HepG2 (cell line): ENCODE data around the gene SEMA3G. TPM values are rescaled to one million over a fixed set of nuclear protein-coding genes. Genes with fewer than 3 reads are reported as not detected.

ENCODE experiments used
- CAMTA2 ChIP-seq: sonication (generic); formaldehyde crosslinking; IDR thresholded peaks from 2 replicates; pipeline ENCODE4 v1.4.0; 2020; ENCODE audit warnings: mild to moderate bottlenecking, missing genetic modification reagents, borderline replicate concordance
- CENPX ChIP-seq: sonication (generic); formaldehyde crosslinking; IDR thresholded peaks from 2 replicates; pipeline ENCODE4 v1.9.0; 2021; ENCODE audit warnings: mild to moderate bottlenecking, missing genetic modification reagents, moderate library complexity
- CHD4 ChIP-seq: fragments of 200-600 bp; sonication (generic); IDR thresholded peaks from 2 replicates; pipeline ENCODE4 v1.7.0; 2017; ENCODE audit warnings: mild to moderate bottlenecking, low read length, borderline replicate concordance
- MXI1 ChIP-seq: IDR thresholded peaks from 3 replicates; pipeline ENCODE4 v1.6.1; 2012; ENCODE audit warnings: low read depth, low read length, inconsistent platforms, borderline replicate concordance
- NFYC ChIP-seq: IDR thresholded peaks from 2 replicates; pipeline ENCODE4 v1.6.1; 2016; ENCODE audit warnings: missing genetic modification reagents, missing compliant biosample characterization
- PHB2 ChIP-seq: fragments of 450-650 bp; IDR thresholded peaks from 2 replicates; pipeline ENCODE4 v1.6.1; 2018; ENCODE audit not compliant: partially characterized antibody
- SAP130 ChIP-seq: IDR thresholded peaks from 2 replicates; pipeline ENCODE4 v1.6.1; 2016; ENCODE audit warnings: low read depth
- SIX1 ChIP-seq: sonication (generic); formaldehyde crosslinking; IDR thresholded peaks from 2 replicates; pipeline ENCODE4 v1.4.0; 2020; ENCODE audit warnings: missing genetic modification reagents, borderline replicate concordance
- SNAPC2 ChIP-seq: sonication (generic); formaldehyde crosslinking; IDR thresholded peaks from 2 replicates; pipeline ENCODE4 v1.8.1; 2022; ENCODE audit warnings: mild to moderate bottlenecking, missing genetic modification reagents
- SOX13 ChIP-seq, 3 experiments: fragments of 450-650 bp in 1 of 3; sonication (generic) in 1 of 3; formaldehyde crosslinking in 1 of 3; IDR thresholded peaks in 2 of 3; conservative IDR thresholded peaks in 1 of 3; 2 replicates each; pipeline versions ENCODE4 v1.5.0 to v1.6.1; 2016 to 2020; ENCODE audit warnings: antibody characterized with exemption in 1 of 3, mild to moderate bottlenecking in 1 of 3, missing compliant biosample characterization in 1 of 3, missing genetic modification reagents in 1 of 3, moderate library complexity in 1 of 3
- SOX6 ChIP-seq, 2 experiments: fragments of 450-650 bp in 1 of 2; sonication (generic) in 1 of 2; formaldehyde crosslinking in 1 of 2; IDR thresholded peaks; 2 replicates each; pipeline versions ENCODE4 v1.4.0 to v1.6.1; 2017 to 2020; ENCODE audit warnings: antibody characterized with exemption in 1 of 2, mild to moderate bottlenecking in 1 of 2, missing genetic modification reagents in 1 of 2
- SPEN ChIP-seq: sonication (generic); formaldehyde crosslinking; IDR thresholded peaks from 2 replicates; pipeline ENCODE4 v1.5.1; 2020; ENCODE audit warnings: low read depth, mild to moderate bottlenecking, missing genetic modification reagents
- ZNF589 ChIP-seq: sonication (generic); formaldehyde crosslinking; conservative IDR thresholded peaks from 2 replicates; pipeline ENCODE4 v1.8.0; 2022; ENCODE audit warnings: mild to moderate bottlenecking, moderate library complexity, missing genetic modification reagents
- polyA plus RNA-seq, 8 experiments: library from polyadenylated mRNA; depleted of rRNA in 3 of 8; stranded (reverse) in 7 of 8; unstranded in 1 of 8; fragments of >200 nt; fragmentation: Illumina TruSeq in 4 of 8; extraction: Trizol in 4 of 8; gene quantifications; 2 replicates each; pipeline versions ENCODE4 v1.2.1 to v1.2.3, GENCODE V29; 2011 to 2016; ENCODE audit warnings: low read depth in 4 of 8, missing spikeins in 1 of 8, mixed read lengths in 1 of 8; ENCODE audit not compliant: insufficient read depth in 1 of 8
- total RNA-seq, 5 experiments: library from RNA; depleted of rRNA; stranded (reverse); fragments of >200 nt; fragmentation: Illumina TruSeq; extraction: Trizol; gene quantifications; 2 replicates each; pipeline ENCODE4 v1.2.3, GENCODE V29; 2016; ENCODE audit warnings: low read depth in 1 of 5
- TF ChIP-seq, protein P1 (sequence below): sonication (generic); formaldehyde crosslinking; conservative IDR thresholded peaks from 2 replicates; pipeline ENCODE4 v1.8.1; 2023; ENCODE audit warnings: missing genetic modification reagents
- TF ChIP-seq, protein P2 (sequence below): sonication (generic); formaldehyde crosslinking; IDR thresholded peaks from 2 replicates; pipeline ENCODE4 v1.4.0; 2020; ENCODE audit warnings: mild to moderate bottlenecking, missing genetic modification reagents, borderline replicate concordance
- TF ChIP-seq, protein P3 (sequence below): sonication (generic); formaldehyde crosslinking; IDR thresholded peaks from 2 replicates; pipeline ENCODE4 v1.4.0; 2020; ENCODE audit warnings: missing genetic modification reagents
- TF ChIP-seq, protein P4 (sequence below): sonication (generic); formaldehyde crosslinking; IDR thresholded peaks from 2 replicates; pipeline ENCODE4 v1.4.0; 2020; ENCODE audit warnings: missing genetic modification reagents

The SEMA3G gene
- total and polyA plus RNA-seq, 2 of the 13 experiments (the other 11 are each of a cell fraction or from before 2014, with no cell fraction given), result 6.1 to 8.3 TPM

DNA sequence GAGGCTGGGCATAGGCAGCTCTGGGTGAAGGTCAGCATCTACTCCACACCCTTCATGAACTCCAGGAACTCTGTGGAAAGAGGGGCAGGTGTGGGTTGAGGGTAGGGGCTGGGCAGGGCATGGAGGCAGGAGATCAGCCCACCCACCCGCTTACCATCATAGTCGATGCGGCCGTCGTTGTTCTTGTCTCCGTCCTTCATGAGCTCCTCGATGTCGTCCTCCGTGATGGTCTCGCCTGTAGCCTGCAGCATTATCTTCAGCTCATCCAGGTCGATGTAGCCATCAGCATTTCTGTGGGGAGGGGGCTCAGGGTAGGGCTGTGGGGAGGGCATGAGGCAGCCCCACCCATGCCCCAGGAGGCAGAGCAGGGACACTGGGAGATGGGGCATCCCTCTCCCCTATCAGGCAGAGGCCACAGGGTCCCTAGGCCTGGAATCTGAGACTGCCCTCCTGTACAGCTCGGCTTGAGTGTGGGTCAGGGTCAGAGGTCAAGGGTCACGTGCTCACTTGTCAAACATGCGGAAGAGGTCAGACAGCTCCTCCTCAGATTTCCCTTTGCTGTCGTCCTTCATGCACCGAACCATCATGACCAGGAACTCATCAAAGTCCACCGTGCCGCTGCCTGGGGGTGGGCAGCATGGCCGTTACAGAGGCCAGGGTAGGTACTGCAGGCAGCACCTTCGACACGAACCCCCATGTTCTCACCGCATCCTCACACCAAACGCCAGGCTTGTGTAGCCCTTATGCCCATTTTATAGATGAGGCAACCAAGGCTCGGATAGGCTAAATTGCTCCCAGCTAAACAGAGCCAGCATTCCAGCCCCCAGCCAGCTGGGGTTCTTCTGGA is 6.6 kb upstream of the SEMA3G start (continued):
- TF ChIP-seq, protein P1, sequence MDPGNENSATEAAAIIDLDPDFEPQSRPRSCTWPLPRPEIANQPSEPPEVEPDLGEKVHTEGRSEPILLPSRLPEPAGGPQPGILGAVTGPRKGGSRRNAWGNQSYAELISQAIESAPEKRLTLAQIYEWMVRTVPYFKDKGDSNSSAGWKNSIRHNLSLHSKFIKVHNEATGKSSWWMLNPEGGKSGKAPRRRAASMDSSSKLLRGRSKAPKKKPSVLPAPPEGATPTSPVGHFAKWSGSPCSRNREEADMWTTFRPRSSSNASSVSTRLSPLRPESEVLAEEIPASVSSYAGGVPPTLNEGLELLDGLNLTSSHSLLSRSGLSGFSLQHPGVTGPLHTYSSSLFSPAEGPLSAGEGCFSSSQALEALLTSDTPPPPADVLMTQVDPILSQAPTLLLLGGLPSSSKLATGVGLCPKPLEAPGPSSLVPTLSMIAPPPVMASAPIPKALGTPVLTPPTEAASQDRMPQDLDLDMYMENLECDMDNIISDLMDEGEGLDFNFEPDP (CRISPR knock-in tag), result no peak
- TF ChIP-seq, protein P2, sequence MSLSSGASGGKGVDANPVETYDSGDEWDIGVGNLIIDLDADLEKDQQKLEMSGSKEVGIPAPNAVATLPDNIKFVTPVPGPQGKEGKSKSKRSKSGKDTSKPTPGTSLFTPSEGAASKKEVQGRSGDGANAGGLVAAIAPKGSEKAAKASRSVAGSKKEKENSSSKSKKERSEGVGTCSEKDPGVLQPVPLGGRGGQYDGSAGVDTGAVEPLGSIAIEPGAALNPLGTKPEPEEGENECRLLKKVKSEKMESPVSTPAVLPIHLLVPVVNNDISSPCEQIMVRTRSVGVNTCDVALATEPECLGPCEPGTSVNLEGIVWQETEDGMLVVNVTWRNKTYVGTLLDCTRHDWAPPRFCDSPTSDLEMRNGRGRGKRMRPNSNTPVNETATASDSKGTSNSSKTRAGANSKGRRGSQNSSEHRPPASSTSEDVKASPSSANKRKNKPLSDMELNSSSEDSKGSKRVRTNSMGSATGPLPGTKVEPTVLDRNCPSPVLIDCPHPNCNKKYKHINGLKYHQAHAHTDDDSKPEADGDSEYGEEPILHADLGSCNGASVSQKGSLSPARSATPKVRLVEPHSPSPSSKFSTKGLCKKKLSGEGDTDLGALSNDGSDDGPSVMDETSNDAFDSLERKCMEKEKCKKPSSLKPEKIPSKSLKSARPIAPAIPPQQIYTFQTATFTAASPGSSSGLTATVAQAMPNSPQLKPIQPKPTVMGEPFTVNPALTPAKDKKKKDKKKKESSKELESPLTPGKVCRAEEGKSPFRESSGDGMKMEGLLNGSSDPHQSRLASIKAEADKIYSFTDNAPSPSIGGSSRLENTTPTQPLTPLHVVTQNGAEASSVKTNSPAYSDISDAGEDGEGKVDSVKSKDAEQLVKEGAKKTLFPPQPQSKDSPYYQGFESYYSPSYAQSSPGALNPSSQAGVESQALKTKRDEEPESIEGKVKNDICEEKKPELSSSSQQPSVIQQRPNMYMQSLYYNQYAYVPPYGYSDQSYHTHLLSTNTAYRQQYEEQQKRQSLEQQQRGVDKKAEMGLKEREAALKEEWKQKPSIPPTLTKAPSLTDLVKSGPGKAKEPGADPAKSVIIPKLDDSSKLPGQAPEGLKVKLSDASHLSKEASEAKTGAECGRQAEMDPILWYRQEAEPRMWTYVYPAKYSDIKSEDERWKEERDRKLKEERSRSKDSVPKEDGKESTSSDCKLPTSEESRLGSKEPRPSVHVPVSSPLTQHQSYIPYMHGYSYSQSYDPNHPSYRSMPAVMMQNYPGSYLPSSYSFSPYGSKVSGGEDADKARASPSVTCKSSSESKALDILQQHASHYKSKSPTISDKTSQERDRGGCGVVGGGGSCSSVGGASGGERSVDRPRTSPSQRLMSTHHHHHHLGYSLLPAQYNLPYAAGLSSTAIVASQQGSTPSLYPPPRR (CRISPR knock-in tag), result peak; percentile 50
- TF ChIP-seq SOX13 (IDR thresholded peaks at IDR 0.05) (no peak), SOX13 (CRISPR knock-in tag; conservative IDR thresholded peaks at IDR 0.05 in 1 of 2, IDR thresholded peaks at IDR 0.05 in 1 of 2) (peak in 1 of 2 experiments; percentile 39; a peak in 1 of 4 replicates), SIX1 (CRISPR knock-in tag) (peak; percentile 56; the same call in 1 of the 2 replicates), CENPX (CRISPR knock-in tag) (no peak), SPEN (CRISPR knock-in tag) (no peak), ZNF589 (CRISPR knock-in tag) (no peak), NFYC (CRISPR knock-in tag) (no peak), CHD4 (peak; percentile 71; the same call in 1 of the 2 replicates), PHB2 (no peak), SNAPC2 (CRISPR knock-in tag) (no peak), MXI1 (peak; percentile 22; the same call in 1 of the 3 replicates), CAMTA2 (CRISPR knock-in tag) (no peak), SAP130 (peak; percentile 68), SOX6 (IDR thresholded peaks at IDR 0.05) (no peak), SOX6 (CRISPR knock-in tag; IDR thresholded peaks at IDR 0.05) (peak; percentile 59)
- TF ChIP-seq, protein P3, sequence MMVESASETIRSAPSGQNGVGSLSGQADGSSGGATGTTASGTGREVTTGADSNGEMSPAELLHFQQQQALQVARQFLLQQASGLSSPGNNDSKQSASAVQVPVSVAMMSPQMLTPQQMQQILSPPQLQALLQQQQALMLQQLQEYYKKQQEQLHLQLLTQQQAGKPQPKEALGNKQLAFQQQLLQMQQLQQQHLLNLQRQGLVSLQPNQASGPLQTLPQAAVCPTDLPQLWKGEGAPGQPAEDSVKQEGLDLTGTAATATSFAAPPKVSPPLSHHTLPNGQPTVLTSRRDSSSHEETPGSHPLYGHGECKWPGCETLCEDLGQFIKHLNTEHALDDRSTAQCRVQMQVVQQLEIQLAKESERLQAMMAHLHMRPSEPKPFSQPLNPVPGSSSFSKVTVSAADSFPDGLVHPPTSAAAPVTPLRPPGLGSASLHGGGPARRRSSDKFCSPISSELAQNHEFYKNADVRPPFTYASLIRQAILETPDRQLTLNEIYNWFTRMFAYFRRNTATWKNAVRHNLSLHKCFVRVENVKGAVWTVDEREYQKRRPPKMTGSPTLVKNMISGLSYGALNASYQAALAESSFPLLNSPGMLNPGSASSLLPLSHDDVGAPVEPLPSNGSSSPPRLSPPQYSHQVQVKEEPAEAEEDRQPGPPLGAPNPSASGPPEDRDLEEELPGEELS (CRISPR knock-in tag), result no peak
- TF ChIP-seq, protein P4, sequence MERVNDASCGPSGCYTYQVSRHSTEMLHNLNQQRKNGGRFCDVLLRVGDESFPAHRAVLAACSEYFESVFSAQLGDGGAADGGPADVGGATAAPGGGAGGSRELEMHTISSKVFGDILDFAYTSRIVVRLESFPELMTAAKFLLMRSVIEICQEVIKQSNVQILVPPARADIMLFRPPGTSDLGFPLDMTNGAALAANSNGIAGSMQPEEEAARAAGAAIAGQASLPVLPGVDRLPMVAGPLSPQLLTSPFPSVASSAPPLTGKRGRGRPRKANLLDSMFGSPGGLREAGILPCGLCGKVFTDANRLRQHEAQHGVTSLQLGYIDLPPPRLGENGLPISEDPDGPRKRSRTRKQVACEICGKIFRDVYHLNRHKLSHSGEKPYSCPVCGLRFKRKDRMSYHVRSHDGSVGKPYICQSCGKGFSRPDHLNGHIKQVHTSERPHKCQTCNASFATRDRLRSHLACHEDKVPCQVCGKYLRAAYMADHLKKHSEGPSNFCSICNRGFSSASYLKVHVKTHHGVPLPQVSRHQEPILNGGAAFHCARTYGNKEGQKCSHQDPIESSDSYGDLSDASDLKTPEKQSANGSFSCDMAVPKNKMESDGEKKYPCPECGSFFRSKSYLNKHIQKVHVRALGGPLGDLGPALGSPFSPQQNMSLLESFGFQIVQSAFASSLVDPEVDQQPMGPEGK (CRISPR knock-in tag), result no peak; the same call in 1 of the 2 replicates
